ENCODE measurements around the gene AATK.
"Not testable (repeated sequence)": the region's sequence is repeated elsewhere in the genome, so short reads cannot be mapped to it uniquely, and the experiment has no call there.

Gene AATK

GRCh38 chr17:81162491-81162890 is 3.5 kb downstream of the AATK start:
- DNase-seq (ENCODE audit: low read depth, low spot score): no peak

GRCh38 chr17:81161972-81162371 is 4.0 kb downstream of the AATK start:
- no peak for DNase-seq (ENCODE audit: low read depth, low spot score)

GRCh38 chr17:81161536-81161935 is 4.5 kb downstream of the AATK start:
- no peak for DNase-seq (ENCODE audit: low read depth, low spot score)

GRCh38 chr17:81160747-81161453 is 5.1 kb downstream of the AATK start:
- DNase-seq (ENCODE audit: low read depth, low spot score): no peak

- DNase-seq (ENCODE audit: low read depth, low spot score): no peak
Measured at GRCh38 chr17:81160306-81160705, 5.7 kb downstream of the AATK start.

- DNase-seq (ENCODE audit: low read depth, low spot score): no peak
Measured at GRCh38 chr17:81159611-81160265, 6.3 kb downstream of the AATK start.

GRCh38 chr17:81158688-81159590 is 7.1 kb downstream of the AATK start:
- no peak for DNase-seq (ENCODE audit: low read depth, low spot score)

GRCh38 chr17:81157848-81158687 is 8.0 kb downstream of the AATK start:
- no peak for DNase-seq (ENCODE audit: low read depth, low spot score)

- no peak for DNase-seq (ENCODE audit: low read depth, low spot score)
Measured at GRCh38 chr17:81156866-81157805, 8.9 kb downstream of the AATK start.

GRCh38 chr17:81154961-81155360 is 11.1 kb downstream of the AATK start:
- no peak for DNase-seq (ENCODE audit: low read depth, low spot score)

GRCh38 chr17:81154016-81154415 is 12.0 kb downstream of the AATK start:
- DNase-seq (ENCODE audit: low read depth, low spot score): not testable (repeated sequence)

- DNase-seq (ENCODE audit: low read depth, low spot score): no peak
Measured at GRCh38 chr17:81153340-81153803, 12.6 kb downstream of the AATK start.

- no peak for DNase-seq (ENCODE audit: low read depth, low spot score)
Measured at GRCh38 chr17:81152288-81152828, 13.7 kb downstream of the AATK start.

GRCh38 chr17:81151278-81151677 is 14.7 kb downstream of the AATK start:
- no peak for DNase-seq (ENCODE audit: low read depth, low spot score)

GRCh38 chr17:81150377-81151077 is 15.5 kb downstream of the AATK start:
- DNase-seq (ENCODE audit: low read depth, low spot score): no peak

- DNase-seq (ENCODE audit: low read depth, low spot score): no peak
Measured at GRCh38 chr17:81148986-81149533, 17.0 kb downstream of the AATK start.

GRCh38 chr17:81148571-81148970 is 17.4 kb downstream of the AATK start:
- no peak for DNase-seq (ENCODE audit: low read depth, low spot score)

GRCh38 chr17:81147701-81148100 is 18.3 kb downstream of the AATK start:
- DNase-seq (ENCODE audit: low read depth, low spot score): no peak

- not testable (repeated sequence) for DNase-seq (ENCODE audit: low read depth, low spot score)
Measured at GRCh38 chr17:81146208-81146607, 19.8 kb downstream of the AATK start.
